Activated CD4-positive, alpha-beta T cell treated with anti-CD3 and anti-CD28 coated beads, Interleukin-2, amount 10 ng/mL, durations not matched to agents 24 days and 14 days (primary cell): Measurements from ENCODE around the gene ZNF222. TPM values are rescaled to one million over a fixed set of nuclear protein-coding genes. Genes with fewer than 3 reads are reported as not detected.

ENCODE experiments used
- DNase-seq: peaks from one replicate; pipeline ENCODE4 v3.0.0; 2022
- H3K27ac Mint-ChIP-seq: one replicate; pipeline ENCODE4 v1.8.0; 2022; ENCODE audit warnings: mild to moderate bottlenecking, mixed read lengths
- H3K27me3 Mint-ChIP-seq: one replicate; pipeline ENCODE4 v1.8.0; 2022; ENCODE audit warnings: mixed read lengths
- H3K36me3 Mint-ChIP-seq: one replicate; pipeline ENCODE4 v1.8.0; 2022; ENCODE audit warnings: low read depth, mild to moderate bottlenecking, mixed read lengths
- H3K4me1 Mint-ChIP-seq: one replicate; pipeline ENCODE4 v1.8.0; 2021; ENCODE audit warnings: mixed read lengths
- H3K4me3 Mint-ChIP-seq: one replicate; pipeline ENCODE4 v1.8.0; 2022; ENCODE audit warnings: mild to moderate bottlenecking, moderate library complexity, mixed read lengths
- H3K9me3 Mint-ChIP-seq: one replicate; pipeline ENCODE4 v1.8.0; 2021; ENCODE audit warnings: mixed read lengths
- intact Hi-C: fragments of 100-400 bp; cut with micrococcal nuclease; formaldehyde crosslinking; loops from one replicate; pipeline ENCODE4 v1.15.1; 2023
- total RNA-seq: library from RNA; stranded (reverse); gene quantifications from 2 replicates; pipeline ENCODE4 v1.2.3, GENCODE V29; 2022

Gene ZNF222
- total RNA-seq, 1 donor from 2014 or later = 1.1 TPM

- intact Hi-C loops = loop anchor here (1.0 to 2.0 kb wide), 5 partner anchors 22 to 141 kb away; partner anchors contain the start of genes ZNF224, ZNF225, ZNF227 and ZNF230
Observed at GRCh38 chr19:44071824-44072542, 46.8 kb downstream of the ZNF222 start, which contains the start of gene ZNF284. TSS of gene ZNF284 (plus strand) at chr19:44072159. CDS start at chr19:44076390, 4,231 bp downstream.

DNA sequence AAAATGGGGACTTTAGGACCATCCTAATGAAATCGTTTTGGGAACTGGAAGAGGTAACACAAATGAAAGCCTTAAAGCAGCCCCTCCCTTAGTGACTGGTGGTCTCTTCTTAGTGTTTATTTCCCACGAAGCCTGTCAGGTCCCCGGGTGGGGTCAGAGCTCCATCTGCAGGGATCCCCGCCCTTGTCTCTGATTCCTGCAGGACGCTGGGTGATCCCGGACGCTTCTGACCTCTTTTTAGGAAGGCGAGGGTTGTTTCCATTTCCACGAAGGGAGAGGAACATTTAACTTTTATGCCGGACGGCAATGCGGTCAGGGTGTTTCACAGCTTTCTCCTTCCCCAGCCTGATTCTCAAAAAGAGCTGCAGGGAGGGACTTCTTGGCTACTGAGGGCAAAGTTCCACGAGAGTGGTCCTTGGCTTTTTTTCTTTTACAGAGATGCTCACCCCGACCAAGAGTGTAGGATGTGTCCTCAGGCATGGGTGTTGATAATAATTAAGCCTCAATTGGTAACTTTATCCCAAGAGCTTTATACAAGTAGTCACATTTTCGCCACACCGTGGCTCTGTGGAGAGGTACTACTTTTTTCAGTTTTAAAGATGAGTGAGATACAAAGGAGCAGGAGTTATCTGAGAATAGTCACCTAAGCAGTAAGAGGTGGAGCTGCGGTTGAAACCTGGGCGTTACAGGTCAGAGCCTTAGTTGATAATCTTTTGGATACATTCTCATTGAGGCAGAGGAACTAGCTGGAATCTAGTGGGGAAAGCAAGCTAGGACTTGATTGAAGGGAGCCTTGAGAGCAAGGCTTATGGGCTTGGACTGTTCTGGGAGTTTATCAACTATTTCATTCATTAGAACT, 47.6 kb downstream of the ZNF222 start:
- Mint-ChIP-seq H3K4me3 (peak overlapping the region; percentile 91), H3K27me3 (no peaks in the 10 kb centered on the region), H3K36me3 (peaks cover 15% of the 10 kb centered on the region), H3K9me3 (peaks cover 26% of the 10 kb centered on the region), H3K4me1 (peaks cover 13% of the 10 kb centered on the region), H3K27ac (peak overlapping the region; percentile 39)
- intact Hi-C loops = loop anchor here (1.0 to 2.0 kb wide), 5 partner anchors 22 to 140 kb away; partner anchors contain the start of genes ZNF224, ZNF225, ZNF227 and ZNF230
- DNase-seq = no peak

More at GRCh38 chr19:44071824-44072542, 46.8 kb downstream of the ZNF222 start, which contains the start of gene ZNF284:
- peak; percentile 94 for DNase-seq
- peaks cover 29% of the 10 kb centered on the region for H3K9me3 Mint-ChIP-seq
- H3K27me3 Mint-ChIP-seq = no peaks in the 10 kb centered on the region
- peaks cover 16% of the 10 kb centered on the region for H3K36me3 Mint-ChIP-seq
- peaks cover 13% of the 10 kb centered on the region for H3K4me1 Mint-ChIP-seq
- H3K4me3 Mint-ChIP-seq = peak within 1 kb of the TSS; percentile 91
- peak within 1 kb of the TSS; percentile 73 for H3K27ac Mint-ChIP-seq

DNA sequence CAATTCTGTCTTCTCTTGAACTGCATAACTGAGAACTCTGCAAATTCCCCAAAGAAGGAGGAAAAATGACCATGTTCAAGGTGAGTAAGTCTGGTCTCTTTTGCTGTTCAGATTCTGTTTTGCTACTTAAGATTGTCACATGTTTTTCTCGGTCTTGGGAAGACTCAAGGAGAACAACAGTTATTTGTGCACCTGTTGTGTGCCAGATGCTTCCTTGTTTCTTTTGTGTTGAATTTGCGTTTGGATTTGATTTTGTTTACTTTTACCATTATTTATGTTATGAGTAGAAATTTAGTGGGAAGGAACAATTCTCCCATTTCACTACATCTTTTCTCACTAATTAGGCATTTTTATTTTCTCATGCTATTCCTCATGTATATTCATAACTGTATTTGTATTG, 51.1 kb downstream of the ZNF222 start:
- Mint-ChIP-seq H3K4me1 (peaks cover 13% of the 10 kb centered on the region), H3K9me3 (peaks cover 13% of the 10 kb centered on the region), H3K4me3 (no peak overlapping the region), H3K36me3 (peaks cover 25% of the 10 kb centered on the region), H3K27me3 (no peaks in the 10 kb centered on the region), H3K27ac (no peak overlapping the region)
- no peak for DNase-seq
- intact Hi-C loops = no loop called here

Other genes with a start within 250 kb of the ZNF222 start
- gene KCNN4, start 244.4 kb upstream of the ZNF222 start, total RNA-seq = 165 and 172 TPM in 2 replicates
- gene LYPD5, start 222.9 kb upstream of the ZNF222 start, total RNA-seq = 0.26 and 0.42 TPM in 2 replicates
- gene ZNF283, start 198.1 kb upstream of the ZNF222 start, total RNA-seq = 4.0 and 5.7 TPM in 2 replicates
- gene ZNF404, start 141.4 kb upstream of the ZNF222 start, total RNA-seq = 0.49 and 1.4 TPM in 2 replicates
- 9.4 and 10.3 TPM in 2 replicates for gene ZNF45, start 90.1 kb upstream of the ZNF222 start, total RNA-seq
- gene ZNF221, start 74.2 kb upstream of the ZNF222 start, total RNA-seq = 0.58 and 0.64 TPM in 2 replicates
- 4.6 and 6.6 TPM in 2 replicates for gene ZNF155, start 41.2 kb upstream of the ZNF222 start, total RNA-seq
- 2.4 and 4.5 TPM in 2 replicates for gene ZNF230, start 22.4 kb upstream of the ZNF222 start, total RNA-seq
- 0.40 TPM in 1 of 2 replicates, not detected in the other for gene ZNF223, start 26.7 kb downstream of the ZNF222 start, total RNA-seq
- 1.2 TPM in 2 replicates for gene ZNF284, start 46.8 kb downstream of the ZNF222 start, total RNA-seq
- 17.0 and 17.4 TPM in 2 replicates for gene ZNF224, start 69.0 kb downstream of the ZNF222 start, total RNA-seq
- gene ZNF225, start 88.0 kb downstream of the ZNF222 start, total RNA-seq = 2.7 and 3.2 TPM in 2 replicates
- 10.9 and 12.9 TPM in 2 replicates for gene ZNF234, start 116.2 kb downstream of the ZNF222 start, total RNA-seq
- gene ZNF226, start 139.7 kb downstream of the ZNF222 start, total RNA-seq = 10.4 and 12.3 TPM in 2 replicates
- gene ZNF227, start 187.2 kb downstream of the ZNF222 start, total RNA-seq = 17.8 and 18.8 TPM in 2 replicates
- 0.12 TPM in 1 of 2 replicates, not detected in the other for gene ZNF233, start 234.5 kb downstream of the ZNF222 start, total RNA-seq